GM21390 (cell line): ENCODE data around the gene TENT5C.

Experiments
- ATAC-seq: cut with Tn5 transposase; IDR thresholded peaks from one replicate; pipeline ENCODE4 v1.9.1; 2021; ENCODE audit not compliant: unreplicated experiment

Gene TENT5C

GRCh38 chr1:117673405-117673804, 67.6 kb downstream of the TENT5C start:
- ATAC-seq, result no peak

GRCh38 chr1:117674521-117675400, 68.9 kb downstream of the TENT5C start:
- ATAC-seq, result no peak

GRCh38 chr1:117675907-117676430, 70.1 kb downstream of the TENT5C start:
- ATAC-seq, result no peak

GRCh38 chr1:117676615-117677130, 70.8 kb downstream of the TENT5C start:
- no peak for ATAC-seq
